Uterus (tissue), 4 donors: ENCODE data around the gene UQCRC1. TPM values are rescaled to one million over a fixed set of nuclear protein-coding genes. Genes with fewer than 3 reads are reported as not detected.

Experiments
- DNase-seq, 2 donors: peaks; one replicate each; pipeline ENCODE4 v3.0.0-alpha.2; 2019 to 2020
- H3K27ac ChIP-seq, 2 donors: fragments of 200-600 bp; sonication (generic); 1 replicate in 1 of 2; 2 replicates in 1 of 2; pipeline ENCODE4 v1.5.1; 2016 to 2018
- H3K27me3 ChIP-seq, 2 donors: fragments of 200-600 bp; sonication (generic); one replicate each; pipeline ENCODE4 v1.5.1; 2018 to 2019; ENCODE audit warnings: control low read depth in 1 of 2
- H3K36me3 ChIP-seq, 2 donors: fragments of 200-600 bp; sonication (generic); one replicate each; pipeline ENCODE4 v1.5.1; 2019; ENCODE audit warnings: control low read depth in 1 of 2
- H3K4me1 ChIP-seq, 2 donors: fragments of 200-600 bp; sonication (generic); one replicate each; pipeline ENCODE4 v1.5.1; 2018 to 2019; ENCODE audit warnings: control low read depth in 1 of 2
- H3K4me3 ChIP-seq, 2 donors: fragments of 200-600 bp; sonication (generic); 1 replicate in 1 of 2; 2 replicates in 1 of 2; pipeline ENCODE4 v1.5.1; 2018 to 2019; ENCODE audit warnings: mild to moderate bottlenecking in 1 of 2
- H3K9me3 ChIP-seq, 2 donors: fragments of 200-600 bp; sonication (generic); one replicate each; pipeline ENCODE4 v1.5.1; 2019; ENCODE audit warnings: control low read depth in 1 of 2
- CTCF ChIP-seq, 4 experiments: fragments of 200-600 bp in 2 of 4; fragments of 450-650 bp in 2 of 4; sonication (generic) in 2 of 4; IDR thresholded peaks; one replicate each; pipeline ENCODE4 v1.5.1; 2016 to 2019; ENCODE audit warnings: antibody characterized with exemption in 4 of 4, mild to moderate bottlenecking in 2 of 4, moderate library complexity in 1 of 4
- POLR2A ChIP-seq, 2 donors: fragments of 450-650 bp; IDR thresholded peaks; one replicate each; pipeline ENCODE4 v1.6.1; 2016; ENCODE audit warnings: antibody characterized with exemption in 2 of 2, mild to moderate bottlenecking in 1 of 2, moderate library complexity in 1 of 2
- intact Hi-C: fragments of 100-400 bp; cut with DNase I; formaldehyde crosslinking; loops from one replicate; pipeline ENCODE4 v1.15.1; 2023; ENCODE audit warnings: low total_unique reads
- total RNA-seq, 4 donors: library from RNA; depleted of rRNA in 3 of 4; stranded (reverse); fragments of >200 nt in 3 of 4; gene quantifications; one replicate each; pipeline versions ENCODE4 v1.1.0 to v1.2.4, GENCODE V29; 2014 to 2023
- donor health status: DM: yes; HTN: yes; CAD: no.

The UQCRC1 gene
- total RNA-seq, 4 donors from 2014 or later, result 54.4 to 409 (median 155) TPM

- Histone ChIP-seq H3K4me1 (no peaks in the 10 kb centered on the region), H3K27ac (no peak overlapping the region)
Observed at GRCh38 chr3:48564667-48565066, 44.8 kb downstream of the UQCRC1 start.

GRCh38 chr3:48564022-48564421 lies 45.4 kb downstream of the UQCRC1 start:
- DNase-seq, result no peak
- Histone ChIP-seq H3K4me3 (no peak overlapping the region), H3K36me3 (no peaks in the 10 kb centered on the region), H3K27me3 (no peaks in the 10 kb centered on the region), H3K4me1 (no peaks in the 10 kb centered on the region), H3K27ac (no peak overlapping the region), H3K9me3 (no peaks in the 10 kb centered on the region)
- intact Hi-C loops, result no loop called here
- no peak for TF ChIP-seq CTCF (IDR thresholded peaks at IDR 0.05)
- TF ChIP-seq POLR2A (IDR thresholded peaks at IDR 0.05), result no peak

More at GRCh38 chr3:48564667-48565066, 44.8 kb downstream of the UQCRC1 start:
- TF ChIP-seq POLR2A (IDR thresholded peaks at IDR 0.05), result no peak
- TF ChIP-seq CTCF (IDR thresholded peaks at IDR 0.05), result no peak
- H3K9me3 ChIP-seq, result no peaks in the 10 kb centered on the region
- no peaks in the 10 kb centered on the region for H3K36me3 ChIP-seq
- H3K4me3 ChIP-seq, result no peak overlapping the region
- intact Hi-C loops, result no loop called here
- no peaks in the 10 kb centered on the region for H3K27me3 ChIP-seq
- DNase-seq, result no peak

GRCh38 chr3:48563382-48563918 lies 46.0 kb downstream of the UQCRC1 start, which contains the start of gene UCN2:
TSS of gene UCN2 (minus strand) at chr3:48563781. CDS start at chr3:48563124, 657 bp downstream.
- no peak for TF ChIP-seq CTCF (IDR thresholded peaks at IDR 0.05)
- TF ChIP-seq POLR2A (IDR thresholded peaks at IDR 0.05), result no peak
- Histone ChIP-seq H3K27ac (no peak within 1 kb of the TSS), H3K9me3 (no peaks in the 10 kb centered on the region), H3K4me1 (no peaks in the 10 kb centered on the region), H3K36me3 (no peaks in the 10 kb centered on the region), H3K4me3 (no peak within 1 kb of the TSS), H3K27me3 (no peaks in the 10 kb centered on the region)
- no peak for DNase-seq
- intact Hi-C loops, result no loop called here

- Histone ChIP-seq H3K36me3 (no peaks in the 10 kb centered on the region), H3K27ac (no peak overlapping the region), H3K27me3 (no peaks in the 10 kb centered on the region), H3K9me3 (no peaks in the 10 kb centered on the region), H3K4me1 (no peaks in the 10 kb centered on the region), H3K4me3 (no peak overlapping the region)
- no peak for TF ChIP-seq CTCF (IDR thresholded peaks at IDR 0.05)
- no peak for TF ChIP-seq POLR2A (IDR thresholded peaks at IDR 0.05)
- intact Hi-C loops, result no loop called here
- DNase-seq, result no peak
Observed at GRCh38 chr3:48562367-48563095, 46.9 kb downstream of the UQCRC1 start.

GRCh38 chr3:48561045-48561736 lies 48.3 kb downstream of the UQCRC1 start:
- peak; percentile 64 to 71 for DNase-seq

More at GRCh38 chr3:48561045-48561736, 48.3 kb downstream of the UQCRC1 start:
- H3K36me3 ChIP-seq, result no peaks in the 10 kb centered on the region
- intact Hi-C loops, result no loop called here
- TF ChIP-seq CTCF (IDR thresholded peaks at IDR 0.05), result peak in 2 of 4 experiments; percentile 39 to 42
- no peak for TF ChIP-seq POLR2A (IDR thresholded peaks at IDR 0.05)
- no peaks in the 10 kb centered on the region for H3K9me3 ChIP-seq
- H3K27ac ChIP-seq, result peak overlapping the region; percentile 40 to 73
- peak overlapping the region; percentile 9 to 11 for H3K4me3 ChIP-seq
- no peaks in the 10 kb centered on the region for H3K27me3 ChIP-seq
- no peaks in the 10 kb centered on the region for H3K4me1 ChIP-seq
